ENCODE data around the gene FGF19.
"Not testable (repeated sequence)": the region's sequence is repeated elsewhere in the genome, so short reads cannot be mapped to it uniquely, and the experiment has no call there.

FGF19 gene

GRCh38 chr11:69695581-69695980, 8.2 kb downstream of the FGF19 start:
- DNase-seq: no peak

GRCh38 chr11:69694781-69695180, 9.0 kb downstream of the FGF19 start:
- no peak for DNase-seq

GRCh38 chr11:69692422-69692821, 11.4 kb downstream of the FGF19 start:
- no peak for DNase-seq

- no peak for DNase-seq
Measured at GRCh38 chr11:69691463-69691862, 12.4 kb downstream of the FGF19 start.

- no peak for DNase-seq
Measured at GRCh38 chr11:69689484-69690319, 14.1 kb downstream of the FGF19 start.

- DNase-seq: not testable (repeated sequence)
Measured at GRCh38 chr11:69687969-69688771, 15.7 kb downstream of the FGF19 start.

- no peak for DNase-seq
Measured at GRCh38 chr11:69686856-69687255, 17.0 kb downstream of the FGF19 start.

GRCh38 chr11:69686452-69686851, 17.4 kb downstream of the FGF19 start:
- DNase-seq: no peak

- no peak for DNase-seq
Measured at GRCh38 chr11:69685348-69685747, 18.5 kb downstream of the FGF19 start.

GRCh38 chr11:69684651-69685050, 19.2 kb downstream of the FGF19 start:
- DNase-seq: no peak

- no peak for DNase-seq
Measured at GRCh38 chr11:69683764-69684333, 20.0 kb downstream of the FGF19 start.

GRCh38 chr11:69682681-69683326, 21.0 kb downstream of the FGF19 start:
- DNase-seq: no peak

- DNase-seq: no peak
Measured at GRCh38 chr11:69682221-69682620, 21.6 kb downstream of the FGF19 start.

GRCh38 chr11:69680688-69681087, 23.1 kb downstream of the FGF19 start:
- no peak for DNase-seq

GRCh38 chr11:69677749-69678148, 26.1 kb downstream of the FGF19 start:
- DNase-seq: no peak

- peak; percentile 96 for DNase-seq
Measured at GRCh38 chr11:69674886-69675714, 28.7 kb downstream of the FGF19 start, which contains the start of gene LTO1. Gene LTO1, minus strand, starts transcription at chr11:69675353. Its CDS starts 114 bp downstream, at chr11:69675239.

- no peak for DNase-seq
Measured at GRCh38 chr11:69674267-69674885, 29.4 kb downstream of the FGF19 start.

- DNase-seq: no peak
Measured at GRCh38 chr11:69671734-69672465, 31.9 kb downstream of the FGF19 start.

GRCh38 chr11:69670158-69670845, 33.5 kb downstream of the FGF19 start:
- peak; percentile 75 for DNase-seq

- DNase-seq: no peak
Measured at GRCh38 chr11:69669486-69669885, 34.3 kb downstream of the FGF19 start.

Data from NCI-H1092 treated with DMSO at 0.1 percent for 48 hours (cell line).